Motor neuron (in vitro differentiated cells): ENCODE results near the gene ACVR1B. TPM values are rescaled to one million over a fixed set of nuclear protein-coding genes. Genes with fewer than 3 reads are reported as not detected.

Source experiments
- ATAC-seq, 8 experiments: fragments of 200-7000 bp; cut with Tn5 transposase; replicated peaks in 6 of 8; 2 replicates each; pipeline ENCODE4 v1.8.0; 2021; ENCODE audit warnings: mild to moderate bottlenecking in 8 of 8, moderate library complexity in 8 of 8
- H3K27ac ChIP-seq, 2 donors: fragments of 250-450 bp; sonication (Bioruptor Pico); 2 replicates each; pipeline ENCODE4 v1.9.0; 2021; ENCODE audit warnings: antibody characterized with exemption in 2 of 2, mild to moderate bottlenecking in 2 of 2, moderate library complexity in 1 of 2
- H3K4me1 ChIP-seq, 2 donors: fragments of 250-450 bp; sonication (Bioruptor Pico); replicated peaks in 1 of 2; 2 replicates each; pipeline ENCODE4 v1.6.1; 2021; ENCODE audit warnings: antibody characterized with exemption in 2 of 2, mild to moderate bottlenecking in 2 of 2, moderate library complexity in 1 of 2
- H3K4me3 ChIP-seq, 5 donors: fragments of 250-450 bp; sonication (Bioruptor Pico); 2 replicates each; pipeline ENCODE4 v1.9.0; 2021; ENCODE audit warnings: antibody characterized with exemption in 5 of 5, mild to moderate bottlenecking in 5 of 5, moderate library complexity in 4 of 5
- whole genome bisulfite sequencing, 10 experiments: fragments of 450-650 bp; shearing (Covaris generic); methylation state at CpG; one replicate each; pipeline ENCODE4 v1.0.0; 2022; 5-methylcytosine and 5-hydroxymethylcytosine counted together
- in situ Hi-C, 9 experiments: fragments of 400-800 bp; cut with MboI; loops; one replicate each; pipeline ENCODE4 v1.15.0; 2021; ENCODE audit warnings: low sequenced_read_pairs in 9 of 9, low pct_unique_long_range_greater_than_20kb in 2 of 9; ENCODE audit not compliant: unreplicated experiment in 9 of 9
- total RNA-seq, 8 experiments: library from RNA; unstranded; fragments of 300-600 nt; gene quantifications; 2 replicates each; pipeline versions ENCODE4 v1.2.3 to v1.2.4, GENCODE V29; 2022

Gene ACVR1B
- total RNA-seq, 8 experiments from 2014 or later, result 9.0 to 62.0 (median 36.6) TPM

DNA sequence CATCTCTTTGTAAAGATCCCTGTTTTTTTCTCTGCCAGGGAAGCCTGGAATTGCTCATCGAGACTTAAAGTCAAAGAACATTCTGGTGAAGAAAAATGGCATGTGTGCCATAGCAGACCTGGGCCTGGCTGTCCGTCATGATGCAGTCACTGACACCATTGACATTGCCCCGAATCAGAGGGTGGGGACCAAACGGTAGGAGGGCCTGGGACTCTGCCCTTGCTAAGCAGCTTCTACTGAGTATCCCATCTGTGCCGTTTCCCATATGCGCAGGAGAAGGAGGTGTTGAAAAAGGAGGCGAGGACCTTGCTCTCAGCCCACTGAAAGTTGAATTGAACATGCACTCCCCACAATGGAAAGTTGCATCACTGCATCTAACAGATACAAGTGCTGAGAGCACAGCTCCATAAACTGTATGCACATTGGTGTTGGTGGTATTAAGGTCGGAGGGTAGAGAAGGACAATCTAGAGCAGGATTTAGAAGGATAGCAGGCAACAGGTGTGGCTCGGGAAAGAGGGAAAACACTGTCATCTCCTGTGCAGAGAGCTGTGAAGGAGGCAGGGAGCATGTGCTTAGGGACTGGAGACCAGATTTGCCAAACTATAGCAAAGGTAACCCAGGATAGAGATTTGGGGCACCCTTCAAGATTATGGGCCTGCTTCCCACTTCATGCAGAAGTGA, 33.8 kb downstream of the ACVR1B start:
- WGBS, 10 experiments, result 59 to 100% (median 87%) methylated on average over 1 to 9 of the region's 9 CpGs; no CpG with 5 or more reads in 2 of the 10 experiments
- Histone ChIP-seq H3K27ac (no peak overlapping the region), H3K4me1 (no peaks in the 10 kb centered on the region), H3K4me3 (no peak overlapping the region)
- in situ Hi-C loops, result loop anchor here in 2 of 9 experiments (25.0 kb wide), 2 partner anchors 98 to 573 kb away; partner anchors contain the start of genes ANKRD33 (in 1 of the 2) and SLC4A8 (in 1 of the 2)
- peak in 2 of 8 experiments; percentile 85 for ATAC-seq

DNA sequence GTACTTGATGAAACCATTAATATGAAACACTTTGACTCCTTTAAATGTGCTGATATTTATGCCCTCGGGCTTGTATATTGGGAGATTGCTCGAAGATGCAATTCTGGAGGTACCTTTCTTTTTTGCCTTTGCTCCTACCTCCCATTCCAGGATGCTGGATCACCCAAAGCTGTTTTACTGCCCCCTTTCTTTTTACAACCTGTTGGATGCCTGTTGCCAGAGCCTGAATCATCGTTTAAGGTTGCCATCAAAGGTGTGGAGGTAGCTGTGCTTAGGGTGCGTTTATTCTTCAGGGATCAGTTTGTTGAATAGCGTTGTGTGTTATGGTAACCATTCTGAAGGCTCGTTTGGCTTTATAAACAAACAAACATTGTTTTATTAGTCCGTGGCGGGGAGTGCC, 35.3 kb downstream of the ACVR1B start:
- no peak overlapping the region for H3K27ac ChIP-seq
- WGBS, 10 experiments, result 52 to 97% (median 87%) methylated on average over 2 to 8 of the region's 8 CpGs
- H3K4me3 ChIP-seq, result no peak overlapping the region
- in situ Hi-C loops, result loop anchor here in 2 of 9 experiments (25.0 kb wide), 2 partner anchors 100 to 575 kb away; partner anchors contain the start of genes ANKRD33 (in 1 of the 2) and SLC4A8 (in 1 of the 2)
- no peaks in the 10 kb centered on the region for H3K4me1 ChIP-seq
- no peak for ATAC-seq

GRCh38 chr12:51992246-51992645, 40.7 kb downstream of the ACVR1B start:
- 0 to 100% (median 100%) methylated on average over 1 to 4 of the region's 5 CpGs; no CpG with 5 or more reads in 4 of the 10 experiments for WGBS, 10 experiments
- H3K27ac ChIP-seq, result no peak overlapping the region

GRCh38 chr12:51994539-51994820, 43.0 kb downstream of the ACVR1B start:
- peaks cover 3% of the 10 kb centered on the region in 2 donors for H3K4me1 ChIP-seq
- WGBS, 10 experiments, result 82 to 100% methylated on average over 2 to 3 of the region's 17 CpGs; no CpG with 5 or more reads in 8 of the 10 experiments
- no peak for ATAC-seq
- no peak overlapping the region for H3K4me3 ChIP-seq
- no peak overlapping the region for H3K27ac ChIP-seq
- in situ Hi-C loops, result loop anchor here in 2 of 9 experiments (25.0 kb wide), 2 partner anchors 107 to 582 kb away; partner anchors contain the start of genes ANKRD33 (in 1 of the 2) and SLC4A8 (in 1 of the 2)

More at GRCh38 chr12:51992246-51992645, 40.7 kb downstream of the ACVR1B start:
- H3K4me1 ChIP-seq, result peaks cover 3% of the 10 kb centered on the region in 2 donors
- in situ Hi-C loops, result loop anchor here in 2 of 9 experiments (25.0 kb wide), 2 partner anchors 105 to 580 kb away; partner anchors contain the start of genes ANKRD33 (in 1 of the 2) and SLC4A8 (in 1 of the 2)
- ATAC-seq, result no peak
- H3K4me3 ChIP-seq, result no peak overlapping the region

GRCh38 chr12:51994959-51995358, 43.5 kb downstream of the ACVR1B start:
- no CpG with 5 or more reads among the region's 4 CpGs for WGBS, 10 experiments
- Histone ChIP-seq H3K27ac (no peak overlapping the region), H3K4me1 (peaks cover 3% of the 10 kb centered on the region in 2 donors), H3K4me3 (no peak overlapping the region)
- in situ Hi-C loops, result loop anchor here in 2 of 9 experiments (25.0 kb wide), 2 partner anchors 108 to 583 kb away; partner anchors contain the start of genes ANKRD33 (in 1 of the 2) and SLC4A8 (in 1 of the 2)
- no peak for ATAC-seq

DNA sequence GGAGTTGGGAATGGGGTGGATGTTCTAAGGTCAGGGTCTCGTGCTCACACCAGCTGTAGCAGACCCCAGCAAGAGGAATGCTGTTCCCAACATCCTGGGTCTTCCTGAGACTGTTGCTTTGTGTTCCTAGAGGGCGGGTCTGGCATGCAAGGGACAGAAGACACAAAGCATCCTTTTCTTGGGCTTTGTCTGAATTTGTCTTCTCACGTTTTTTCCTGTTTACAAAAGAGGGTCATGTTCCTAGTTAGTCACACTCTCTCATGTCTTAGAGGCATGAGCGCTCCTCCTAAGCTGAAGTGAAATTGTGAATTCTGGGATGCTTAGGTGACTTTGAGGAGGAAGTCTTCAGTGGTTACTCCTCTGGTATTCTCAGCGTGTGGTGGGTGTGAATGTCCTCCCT, 45.6 kb downstream of the ACVR1B start:
- 28 to 100% (median 80%) methylated on average over 1 to 4 of the region's 5 CpGs; no CpG with 5 or more reads in 1 of the 10 experiments for WGBS, 10 experiments
- no peak overlapping the region for H3K4me3 ChIP-seq
- no peak overlapping the region for H3K27ac ChIP-seq
- H3K4me1 ChIP-seq, result peaks cover 3% of the 10 kb centered on the region in 2 donors
- in situ Hi-C loops, result loop anchor here in 2 of 9 experiments (25.0 kb wide), 2 partner anchors 110 to 585 kb away; partner anchors contain the start of genes ANKRD33 (in 1 of the 2) and SLC4A8 (in 1 of the 2)
- ATAC-seq, result no peak

GRCh38 chr12:52003016-52003550, 51.6 kb downstream of the ACVR1B start:
- ATAC-seq, result no peak
- Histone ChIP-seq H3K4me1 (peaks cover 11 to 19% of the 10 kb centered on the region in 2 donors), H3K27ac (no peak overlapping the region), H3K4me3 (no peak overlapping the region)
- WGBS, 10 experiments, result 80 to 100% (median 80%) methylated on average over 1 of the region's 8 CpGs; no CpG with 5 or more reads in 7 of the 10 experiments
- in situ Hi-C loops, result no loop called here

DNA sequence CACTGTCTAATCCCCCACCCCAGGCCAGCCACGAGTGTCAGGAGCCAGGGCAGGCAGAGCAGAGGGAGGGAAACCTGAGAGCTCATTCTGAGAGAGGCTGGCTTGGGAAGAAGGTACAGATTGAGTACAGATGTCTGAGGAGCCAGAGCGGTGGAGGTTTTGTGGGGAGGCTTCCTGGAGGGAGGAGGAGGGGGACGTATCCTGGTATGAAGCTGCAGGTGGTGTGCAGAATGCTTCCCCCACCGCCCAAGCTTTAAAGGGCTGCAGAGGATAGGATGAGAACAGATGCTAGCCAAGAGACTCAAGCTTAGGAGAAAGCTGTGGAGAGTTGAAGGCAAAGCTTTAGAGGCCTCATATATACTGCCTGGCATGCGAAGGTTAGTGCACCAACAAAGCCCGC, 52.1 kb downstream of the ACVR1B start:
- no peak overlapping the region for H3K4me3 ChIP-seq
- 67 to 100% (median 93%) methylated on average over 1 to 3 of the region's 6 CpGs; no CpG with 5 or more reads in 4 of the 10 experiments for WGBS, 10 experiments
- no peak overlapping the region for H3K27ac ChIP-seq
- in situ Hi-C loops, result no loop called here
- H3K4me1 ChIP-seq, result peaks cover 11 to 19% of the 10 kb centered on the region in 2 donors
- ATAC-seq, result no peak

GRCh38 chr12:52004042-52004648, 52.6 kb downstream of the ACVR1B start:
- no peak overlapping the region for H3K4me3 ChIP-seq
- H3K4me1 ChIP-seq, result peaks cover 11 to 19% of the 10 kb centered on the region in 2 donors
- WGBS, 10 experiments, result 20 to 100% (median 79%) methylated on average over 1 to 5 of the region's 5 CpGs; no CpG with 5 or more reads in 2 of the 10 experiments
- peak in 5 of 8 experiments; percentile 7 to 40 (median 18) for ATAC-seq
- in situ Hi-C loops, result no loop called here
- no peak overlapping the region for H3K27ac ChIP-seq

GRCh38 chr12:52005218-52005902, 53.9 kb downstream of the ACVR1B start:
- H3K27ac ChIP-seq, result no peak overlapping the region
- no peak for ATAC-seq
- 82 to 100% (median 86%) methylated on average over 1 to 4 of the region's 10 CpGs; no CpG with 5 or more reads in 5 of the 10 experiments for WGBS, 10 experiments
- no peak overlapping the region for H3K4me3 ChIP-seq
- in situ Hi-C loops, result no loop called here
- peaks cover 20 to 29% of the 10 kb centered on the region in 2 donors for H3K4me1 ChIP-seq

DNA sequence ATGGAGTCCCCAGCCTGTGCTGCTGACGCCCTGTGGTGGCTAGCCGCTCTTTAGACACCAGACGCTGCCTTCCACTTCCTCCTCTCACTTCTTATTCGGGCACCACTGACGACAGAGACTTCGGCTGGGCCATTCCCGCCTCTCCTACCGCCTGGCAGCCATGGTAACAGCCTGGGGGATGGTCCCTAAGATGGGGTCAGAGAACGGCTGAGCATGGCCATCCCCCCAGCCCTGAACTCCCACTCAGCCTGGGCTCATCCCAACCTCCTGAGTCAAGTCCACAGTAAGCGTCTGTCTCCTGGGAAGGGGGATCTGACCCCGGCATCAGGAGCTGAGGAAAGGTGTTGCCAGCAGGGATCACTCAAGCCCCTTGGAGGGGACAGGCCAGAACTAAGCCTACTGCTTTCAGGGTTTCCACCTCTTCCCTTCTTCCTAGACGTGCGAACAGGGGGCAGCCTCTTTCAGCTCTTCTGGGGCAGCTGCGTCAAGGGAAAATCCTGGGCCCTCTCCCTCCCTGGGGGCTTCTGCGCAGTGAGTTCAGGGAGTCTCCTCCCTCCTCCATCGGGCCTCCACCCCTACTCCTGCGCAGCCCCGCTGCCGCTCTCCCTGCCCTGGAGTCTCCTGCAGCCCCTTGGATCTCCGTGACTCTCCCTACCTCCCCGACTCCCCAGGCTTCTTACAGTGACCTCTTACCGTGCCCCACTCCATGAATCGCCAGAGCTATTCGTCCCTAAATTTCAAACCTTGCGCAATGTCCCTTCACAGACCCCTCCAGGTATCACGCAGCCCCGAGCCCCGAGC, 54.6 kb downstream of the ACVR1B start:
- Histone ChIP-seq H3K4me3 (peak overlapping the region; percentile 16 to 49 (median 34)), H3K27ac (no peak overlapping the region), H3K4me1 (peaks cover 28 to 36% of the 10 kb centered on the region in 2 donors)
- WGBS, 10 experiments, result 14 to 100% (median 20%) methylated on average over 1 to 6 of the region's 28 CpGs; no CpG with 5 or more reads in 5 of the 10 experiments
- ATAC-seq, result peak in 5 of 8 experiments; percentile 4 to 42 (median 33)
- in situ Hi-C loops, result no loop called here

GRCh38 chr12:52006726-52007157, 55.2 kb downstream of the ACVR1B start, which contains the start of gene TAMALIN:
TAMALIN (plus strand) TSS chr12:52006946; CDS start chr12:52007020, 74 bp downstream.
- no CpG with 5 or more reads among the region's 60 CpGs for WGBS, 10 experiments
- no peak within 1 kb of the TSS for H3K27ac ChIP-seq
- peaks cover 33 to 39% of the 10 kb centered on the region in 2 donors for H3K4me1 ChIP-seq
- H3K4me3 ChIP-seq, result peak within 1 kb of the TSS; percentile 16 to 49 (median 34)
- peak; percentile 1 to 44 (median 18) for ATAC-seq
- in situ Hi-C loops, result no loop called here
